GM18507 (cell line): ENCODE data around the gene CDRT15.
"Not testable (repeated sequence)": the region's sequence is repeated elsewhere in the genome, so short reads cannot be mapped to it uniquely, and the experiment has no call there.

Experiments used
- DNase-seq: peaks from one replicate; pipeline ENCODE4 v3.0.0; 2011; ENCODE audit warnings: low read depth; ENCODE audit not compliant: insufficient read length; ENCODE audit errors: extremely low spot score
- FAIRE-seq: peaks from 2 replicates; lab custom pipeline; 2011; peaks lifted over from hg19 to GRCh38; lab: Jason Lieb, UNC

Gene CDRT15

DNA sequence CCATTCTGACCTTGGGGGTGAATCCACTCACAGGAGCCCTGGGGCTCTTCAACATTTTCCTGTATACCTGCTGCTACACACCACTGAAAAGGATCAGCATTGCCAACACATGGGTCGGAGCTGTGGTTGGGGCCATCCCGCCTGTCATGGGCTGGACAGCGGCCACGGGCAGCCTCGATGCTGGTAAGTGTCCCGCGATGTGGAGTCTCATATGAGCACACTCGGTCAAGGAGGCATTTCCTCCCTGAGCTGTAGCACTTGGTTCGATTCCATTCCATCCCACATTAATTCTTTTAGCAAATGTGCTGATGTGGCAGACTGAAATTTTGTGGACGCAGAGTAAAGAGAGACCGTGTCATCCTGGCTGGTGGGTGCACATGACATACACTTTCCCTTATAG, 44.6 kb downstream of the CDRT15 start:
- FAIRE-seq, result not testable (repeated sequence)

DNA sequence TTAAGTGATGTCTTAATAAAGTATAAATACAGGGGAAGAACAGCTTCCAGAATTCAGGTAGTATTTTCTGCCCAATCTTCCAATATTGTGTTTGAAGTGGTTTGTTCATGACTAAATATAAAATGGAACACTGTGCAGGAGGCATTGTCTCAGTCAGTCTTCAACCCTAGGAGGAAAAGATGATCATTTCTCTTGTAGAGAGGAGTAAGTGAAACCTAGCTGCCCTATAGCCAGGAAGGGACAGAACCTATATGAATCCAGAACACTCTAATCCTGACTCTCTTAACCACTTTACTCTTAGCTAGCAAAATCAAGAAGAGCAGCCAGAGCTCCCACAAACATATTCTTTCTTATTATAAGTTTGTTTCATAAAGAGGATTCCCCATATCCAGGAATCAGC, 45.2 kb downstream of the CDRT15 start:
- FAIRE-seq, DNase-seq: not testable (repeated sequence)

More for the DNA sequence above, 44.6 kb downstream of the CDRT15 start:
- DNase-seq, result not testable (repeated sequence)

DNA sequence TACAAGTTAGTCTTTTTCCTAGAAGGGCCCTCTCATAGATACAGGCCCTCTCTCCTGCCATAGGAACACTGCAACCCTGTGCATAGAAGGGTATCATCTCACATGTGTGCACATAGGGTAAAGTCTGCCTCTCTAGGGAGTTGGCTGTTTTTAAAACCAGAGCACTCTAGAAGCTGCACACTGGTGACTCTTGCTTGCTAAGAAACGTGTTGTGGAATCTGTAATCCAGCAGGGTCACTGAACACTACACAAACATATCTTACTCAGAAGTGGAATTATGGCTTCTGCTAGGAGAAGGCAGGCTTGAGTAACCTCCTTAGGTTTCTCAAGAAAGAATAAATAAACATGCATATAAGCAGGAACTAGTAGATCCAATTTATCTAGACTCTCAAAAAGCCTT, 45.9 kb downstream of the CDRT15 start:
- FAIRE-seq, DNase-seq: not testable (repeated sequence)

DNA sequence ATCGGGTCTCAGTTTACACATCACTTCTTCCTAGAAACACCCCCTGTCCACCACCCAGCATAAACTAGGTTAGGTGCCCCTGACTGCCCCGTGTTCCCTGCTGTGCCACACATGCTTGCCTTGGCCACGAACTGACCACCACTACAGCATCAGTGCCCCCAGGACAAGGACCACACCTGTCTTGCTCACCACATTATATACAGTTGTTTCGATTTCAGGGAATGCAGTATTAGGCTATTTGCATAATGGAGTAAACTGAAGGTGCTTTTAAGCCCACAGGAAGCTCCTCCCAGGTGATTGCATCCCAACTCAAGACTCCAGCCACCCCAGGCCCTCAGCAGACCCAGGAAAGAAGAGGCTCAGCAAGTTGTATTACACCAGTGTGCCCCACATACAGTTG, 50.2 kb downstream of the CDRT15 start:
- not testable (repeated sequence) for DNase-seq, FAIRE-seq
